IMR-90 (cell line): ENCODE results near the gene EPO. TPM values are rescaled to one million over a fixed set of nuclear protein-coding genes. Genes with fewer than 3 reads are reported as not detected.

Experiments
- ATAC-seq: fragments of 200-7000 bp; cut with Tn5 transposase; 2 replicates; pipeline ENCODE4 v1.9.1; 2020; ENCODE audit warnings: low read depth, mild to moderate bottlenecking, moderate library complexity
- BruUV-seq: library from RNA; stranded (reverse); fragments of 400-500 nt; replicated peaks from 2 replicates; lab custom pipeline; 2021; lab: Mats Ljungman, UMichigan
- CTCF ChIA-PET: fragments of 300-600 bp; formaldehyde crosslinking; extraction: SDS; loops from one replicate; lab custom pipeline; 2021; ENCODE audit warnings: antibody characterized with exemption; lab: Yijun Ruan, JAX
- POLR2A ChIA-PET: fragments of 300-600 bp; sonication (Branson Sonifier 250); formaldehyde crosslinking; loops from one replicate; lab custom pipeline; 2022; ENCODE audit warnings: antibody characterized with exemption; ENCODE audit not compliant: unreplicated experiment; lab: Charles Lee
- DNase-seq: peaks from one replicate; pipeline ENCODE4 v3.0.0; 2013
- H2AFZ ChIP-seq: replicated peaks from 2 replicates; pipeline ENCODE3; 2013; ENCODE audit warnings: low read length, mild to moderate bottlenecking; ENCODE audit not compliant: poor library complexity
- H2AK5ac ChIP-seq: 2 replicates; pipeline ENCODE4 v1.6.1; 2013; ENCODE audit warnings: low read depth, low read length, inconsistent platforms
- H2AK9ac ChIP-seq: replicated peaks from 2 replicates; pipeline ENCODE3; 2013; ENCODE audit warnings: mild to moderate bottlenecking, low read depth, low read length, moderate library complexity; ENCODE audit not compliant: poor library complexity
- H2BK120ac ChIP-seq: 2 replicates; pipeline ENCODE4 v1.6.1; 2013; ENCODE audit warnings: low read depth, low read length, inconsistent platforms
- H2BK15ac ChIP-seq: 3 replicates; pipeline ENCODE4 v1.6.1; 2013; ENCODE audit warnings: low read depth, low read length, inconsistent platforms
- H2BK20ac ChIP-seq: 2 replicates; pipeline ENCODE4 v1.6.1; 2013; ENCODE audit warnings: low read depth, mild to moderate bottlenecking, inconsistent platforms, low read length, moderate library complexity
- H2BK5ac ChIP-seq: 2 replicates; pipeline ENCODE4 v1.6.1; 2013; ENCODE audit warnings: mild to moderate bottlenecking, low read depth, low read length, inconsistent platforms; ENCODE audit not compliant: poor library complexity, severe bottlenecking
- H3K14ac ChIP-seq: replicated peaks from 2 replicates; pipeline ENCODE4 v1.6.1; 2013; ENCODE audit warnings: low read depth, low read length, inconsistent platforms
- H3K18ac ChIP-seq: 2 replicates; pipeline ENCODE4 v1.6.1; 2013; ENCODE audit warnings: low read depth, low read length, control low read depth
- H3K23ac ChIP-seq: 2 replicates; pipeline ENCODE4 v1.6.1; 2013; ENCODE audit warnings: low read depth, low read length, inconsistent platforms
- H3K27ac ChIP-seq: 2 replicates; pipeline ENCODE4 v1.5.1; 2013; ENCODE audit warnings: mild to moderate bottlenecking, control low read depth, low read length; ENCODE audit not compliant: insufficient read depth
- H3K27me3 ChIP-seq: 2 replicates; pipeline ENCODE4 v1.6.1; 2013; ENCODE audit warnings: low read length; ENCODE audit not compliant: control insufficient read depth, insufficient read depth
- H3K36me3 ChIP-seq: 2 replicates; pipeline ENCODE4 v1.6.1; 2013; ENCODE audit warnings: low read length, mixed read lengths; ENCODE audit not compliant: control insufficient read depth, insufficient read depth
- H3K4ac ChIP-seq: 2 replicates; pipeline ENCODE4 v1.6.1; 2013; ENCODE audit warnings: low read depth, low read length, inconsistent platforms
- H3K4me1 ChIP-seq: 2 replicates; pipeline ENCODE4 v1.6.1; 2013; ENCODE audit warnings: low read length, mixed read lengths; ENCODE audit not compliant: control insufficient read depth, insufficient read depth
- H3K4me2 ChIP-seq: 2 replicates; pipeline ENCODE4 v1.6.1; 2013; ENCODE audit warnings: low read depth, mild to moderate bottlenecking, control low read depth, low read length, moderate library complexity
- H3K4me3 ChIP-seq: 2 replicates; pipeline ENCODE4 v1.5.1; 2013; ENCODE audit warnings: low read depth, mild to moderate bottlenecking, control low read depth, low read length, moderate library complexity; ENCODE audit not compliant: insufficient read depth
- H3K56ac ChIP-seq: 2 replicates; pipeline ENCODE4 v1.6.1; 2013; ENCODE audit warnings: low read length, inconsistent platforms; ENCODE audit not compliant: insufficient read depth; ENCODE audit errors: extremely low read depth
- H3K79me1 ChIP-seq, 2 experiments: 2 replicates each; pipeline ENCODE4 v1.6.1; 2013; ENCODE audit warnings: low read length in 2 of 2, inconsistent platforms in 1 of 2, low read depth in 1 of 2
- H3K9ac ChIP-seq: 2 replicates; pipeline ENCODE4 v1.6.1; 2013; ENCODE audit warnings: low read depth, low read length, control low read depth
- H3K9me1 ChIP-seq: 2 replicates; pipeline ENCODE4 v1.6.1; 2013; ENCODE audit warnings: low read length, inconsistent platforms; ENCODE audit not compliant: insufficient read depth
- H3K9me3 ChIP-seq: 2 replicates; pipeline ENCODE4 v1.6.1; 2013; ENCODE audit warnings: low read length; ENCODE audit not compliant: control insufficient read depth, insufficient read depth
- H4K20me1 ChIP-seq: 2 replicates; pipeline ENCODE4 v1.6.1; 2013; ENCODE audit warnings: low read length, inconsistent platforms; ENCODE audit not compliant: insufficient read depth
- H4K5ac ChIP-seq: 2 replicates; pipeline ENCODE4 v1.6.1; 2013; ENCODE audit warnings: mild to moderate bottlenecking, low read depth, low read length, control low read depth
- H4K8ac ChIP-seq, 2 experiments: 2 replicates each; pipeline ENCODE4 v1.6.1; 2013; ENCODE audit warnings: low read depth in 2 of 2, low read length in 2 of 2, control low read depth in 1 of 2, inconsistent platforms in 1 of 2
- H4K91ac ChIP-seq: 2 replicates; pipeline ENCODE4 v1.6.1; 2013; ENCODE audit warnings: low read depth, low read length, inconsistent platforms; ENCODE audit not compliant: insufficient read depth
- MAZ ChIP-seq: IDR thresholded peaks from 2 replicates; pipeline ENCODE4 v1.6.1; 2012; ENCODE audit warnings: low read depth, mild to moderate bottlenecking, low read length, improper control_type of control experiment, moderate library complexity, borderline replicate concordance
- WGBS, 2 experiments: methylation state at CpG; one replicate each; pipeline versions ENCODE4 v1.1.5 to v1.1.7; 2013; ENCODE audit warnings: missing lambda C conversion rate in 2 of 2; ENCODE audit not compliant: insufficient read length in 1 of 2; ENCODE audit errors: extremely low coverage in 2 of 2; 5-methylcytosine and 5-hydroxymethylcytosine counted together
- dilution Hi-C: fragments of 300-500 bp; cut with HindIII; formaldehyde crosslinking; loops from one replicate; pipeline ENCODE4 v1.14.3; 2018; ENCODE audit warnings: low sequenced_read_pairs; ENCODE audit not compliant: unreplicated experiment
- in situ Hi-C: fragments of 300-500 bp; cut with MboI; formaldehyde crosslinking; loops from 3 replicates; pipeline ENCODE4 v1.14.3; 2019; ENCODE audit warnings: low sequenced_read_pairs, inconsistent platforms, mixed read lengths
- intact Hi-C: fragments of 100-400 bp; cut with micrococcal nuclease; formaldehyde crosslinking; loops from 2 replicates; pipeline ENCODE4 v1.10.0; 2022
- polyA plus RNA-seq, 3 experiments: library from polyadenylated mRNA; depleted of rRNA; stranded (reverse); fragments of >200 nt; gene quantifications; 2 replicates each; pipeline ENCODE4 v1.2.3, GENCODE V29; 2012; ENCODE audit warnings: low replicate concordance in 1 of 3
- total RNA-seq: library from RNA; depleted of rRNA; stranded (reverse); fragments of >200 nt; gene quantifications from 2 replicates; pipeline ENCODE4 v1.2.3, GENCODE V29; 2012

EPO gene
- total and polyA plus RNA-seq, 2 of the 4 experiments (the other 2 are of a cell fraction), result not detected

DNA sequence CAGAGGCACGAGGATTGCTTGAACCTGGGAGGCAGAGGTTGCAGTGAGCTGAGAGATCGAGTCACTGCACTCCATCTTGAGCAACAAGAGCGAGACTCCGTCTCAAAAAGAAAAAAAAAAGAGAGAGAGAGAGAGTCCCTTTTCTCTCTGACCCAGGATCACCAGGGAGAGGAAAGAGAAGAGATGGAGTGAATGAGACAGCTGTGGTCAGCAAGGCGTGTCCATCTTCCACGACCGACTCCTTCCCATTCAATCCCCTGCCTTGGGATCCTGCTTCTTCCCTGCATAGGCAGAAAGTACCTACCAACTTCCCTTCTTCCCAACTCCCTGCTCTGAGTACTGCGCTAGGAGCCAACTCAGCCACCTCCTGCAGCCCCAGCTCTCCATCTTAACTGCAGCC, 7.9 kb downstream of the EPO start:
- H2AK9ac ChIP-seq, result no peak overlapping the region

More for the DNA sequence above, 7.9 kb downstream of the EPO start:
- H3K9me3 ChIP-seq, result no peaks in the 10 kb centered on the region
- intact Hi-C loops (loop anchor here (5.0 kb wide), 2 partner anchors 49 to 74 kb away; no protein-coding TSS in a partner anchor), in situ Hi-C loops (no loop called here), dilution Hi-C loops (no loop called here)
- no peak overlapping the region for H3K4ac ChIP-seq
- H3K4me3 ChIP-seq, result no peak overlapping the region
- no peak overlapping the region for H3K27ac ChIP-seq
- TF ChIP-seq MAZ, result no peak
- H4K91ac ChIP-seq, result no peak overlapping the region
- H2BK5ac ChIP-seq, result no peak overlapping the region
- DNase-seq, result no peak
- H4K5ac ChIP-seq, result no peak overlapping the region
- H3K36me3 ChIP-seq, result no peaks in the 10 kb centered on the region
- CTCF ChIA-PET, result no interaction called here
- H3K23ac ChIP-seq, result no peak overlapping the region
- H3K14ac ChIP-seq, result no peak overlapping the region
- H4K8ac ChIP-seq, result no peak overlapping the region
- no peak overlapping the region for H3K9ac ChIP-seq
- H2BK120ac ChIP-seq, result no peak overlapping the region
- H3K79me1 ChIP-seq, result no peaks in the 10 kb centered on the region
- H2AFZ ChIP-seq, result no peak overlapping the region
- H4K20me1 ChIP-seq, result peaks cover 3% of the 10 kb centered on the region; the same call in 1 of the 2 replicates
- H3K18ac ChIP-seq, result no peak overlapping the region
- H2BK20ac ChIP-seq, result no peak overlapping the region
- no peaks in the 10 kb centered on the region for H3K9me1 ChIP-seq
- no peak overlapping the region for H2AK5ac ChIP-seq
- no CpG with 5 or more reads among the region's 8 CpGs for WGBS, 2 experiments
- POLR2A ChIA-PET, result no interaction called here
- no peak overlapping the region for H3K56ac ChIP-seq
- H2BK15ac ChIP-seq, result no peak overlapping the region
- peaks cover 9% of the 10 kb centered on the region for H3K4me1 ChIP-seq
- ATAC-seq, result no peak
- no peak overlapping the region for H3K4me2 ChIP-seq
- BruUV-seq, result no TSS peak
- H3K27me3 ChIP-seq, result peaks cover 27% of the 10 kb centered on the region
